Calu3 (cell line): Measurements from ENCODE around the gene PCED1B. TPM values are rescaled to one million over a fixed set of nuclear protein-coding genes. Genes with fewer than 3 reads are reported as not detected.

Source experiments
- BruUV-seq: library from RNA; stranded (reverse); fragments of 400-500 nt; replicated peaks from 2 replicates; lab custom pipeline; 2021; lab: Mats Ljungman, UMichigan
- CTCF ChIA-PET: fragments of 300-600 bp; sonication (Branson Sonifier 250); formaldehyde crosslinking; loops from one replicate; lab custom pipeline; 2022; ENCODE audit warnings: antibody characterized with exemption; lab: Charles Lee
- DNase-seq: peaks from one replicate; pipeline ENCODE4 v3.0.0; 2022
- H3K27ac Mint-ChIP-seq: one replicate; pipeline ENCODE4 v1.8.0; 2022; ENCODE audit warnings: mixed read lengths; ENCODE audit not compliant: unreplicated experiment
- H3K27me3 Mint-ChIP-seq: one replicate; pipeline ENCODE4 v1.8.0; 2022; ENCODE audit warnings: mixed read lengths; ENCODE audit not compliant: unreplicated experiment
- H3K36me3 Mint-ChIP-seq: one replicate; pipeline ENCODE4 v1.8.0; 2022; ENCODE audit warnings: mild to moderate bottlenecking, moderate library complexity, mixed read lengths; ENCODE audit not compliant: insufficient read depth, unreplicated experiment
- H3K4me1 Mint-ChIP-seq: one replicate; pipeline ENCODE4 v1.8.0; 2022; ENCODE audit warnings: mild to moderate bottlenecking, low read depth, mixed read lengths; ENCODE audit not compliant: unreplicated experiment
- H3K4me3 Mint-ChIP-seq: one replicate; pipeline ENCODE4 v1.8.0; 2022; ENCODE audit warnings: mild to moderate bottlenecking, low read depth, moderate library complexity, mixed read lengths; ENCODE audit not compliant: unreplicated experiment
- H3K9me3 Mint-ChIP-seq: one replicate; pipeline ENCODE4 v1.8.0; 2022; ENCODE audit warnings: low read depth, mixed read lengths; ENCODE audit not compliant: unreplicated experiment
- CTCF ChIP-seq: fragments of 200-600 bp; IDR thresholded peaks from one replicate; pipeline ENCODE4 v1.8.0; 2022; ENCODE audit warnings: antibody characterized with exemption; ENCODE audit not compliant: unreplicated experiment
- intact Hi-C: fragments of 100-400 bp; cut with micrococcal nuclease; formaldehyde crosslinking; loops from one replicate; pipeline ENCODE4 v1.10.0; 2022; ENCODE audit not compliant: unreplicated experiment
- microRNA-seq: library from miRNA; unstranded; fragments of <30 nt; microRNA quantifications from one replicate; pipeline ENCODE4 v1.2.0, GENCODE V29; 2022
- total RNA-seq: library from RNA; stranded (reverse); gene quantifications from 2 replicates; pipeline ENCODE4 v1.2.3, GENCODE V29; 2022

PCED1B gene
- total RNA-seq, 1 experiment from 2014 or later: 4.1 TPM

GRCh38 chr12:47281667-47282171, 202.3 kb downstream of the PCED1B start:
- no peak for DNase-seq
- intact Hi-C loops: no loop called here
- CTCF ChIA-PET: no interaction called here
- H3K4me1 Mint-ChIP-seq: peaks cover 15% of the 10 kb centered on the region
- H3K27ac Mint-ChIP-seq: no peak overlapping the region
- no TSS peak for BruUV-seq
- H3K27me3 Mint-ChIP-seq: no peaks in the 10 kb centered on the region
- no peak overlapping the region for H3K4me3 Mint-ChIP-seq
- TF ChIP-seq CTCF: no peak
- H3K9me3 Mint-ChIP-seq: no peaks in the 10 kb centered on the region
- H3K36me3 Mint-ChIP-seq: peaks cover 13% of the 10 kb centered on the region

- DNase-seq: no peak
- Mint-ChIP-seq H3K27me3 (no peaks in the 10 kb centered on the region), H3K4me3 (no peak overlapping the region), H3K27ac (no peak overlapping the region), H3K36me3 (peaks cover 9% of the 10 kb centered on the region), H3K9me3 (no peaks in the 10 kb centered on the region), H3K4me1 (peaks cover 11% of the 10 kb centered on the region)
- no peak for TF ChIP-seq CTCF
- BruUV-seq: no TSS peak
- intact Hi-C loops: no loop called here
- CTCF ChIA-PET: no interaction called here
Observed at GRCh38 chr12:47282206-47282605, 202.8 kb downstream of the PCED1B start.

Small RNA genes within 50 kb of the gene (microRNA-seq; reads per million reads assigned to microRNA genes)
- not detected for gene MIR4698

Other genes starting within 250 kb of the PCED1B start
- gene AMIGO2, start 338 bp downstream of the PCED1B start, total RNA-seq: 27.0 and 66.2 TPM in 2 replicates